Measurements from ENCODE around the gene TMLHE. TPM values are rescaled to one million over a fixed set of nuclear protein-coding genes. Genes with fewer than 3 reads are reported as not detected.
"Not testable (repeated sequence)": the region's sequence is repeated elsewhere in the genome, so short reads cannot be mapped to it uniquely, and the experiment has no call there.

The TMLHE gene
- total RNA-seq, 1 donor from 2014 or later: 19.6 TPM

- H3K36me3 ChIP-seq; H3K27ac ChIP-seq; H3K27me3 ChIP-seq; H3K4me1 ChIP-seq; intact Hi-C loops (cut with DNase I); DNase-seq (ENCODE audit: extremely low spot score in 2 of 2); H3K4me3 ChIP-seq; H3K9me3 ChIP-seq: not testable (repeated sequence)
Measured at GRCh38 chrX:155477136-155477535, 135.6 kb downstream of the TMLHE start.

- intact Hi-C loops (cut with DNase I); H3K27me3 ChIP-seq; H3K4me1 ChIP-seq; H3K9me3 ChIP-seq; H3K36me3 ChIP-seq; DNase-seq (ENCODE audit: extremely low spot score in 2 of 2); H3K4me3 ChIP-seq; H3K27ac ChIP-seq: not testable (repeated sequence)
Measured at GRCh38 chrX:155466269-155466938, 146.3 kb downstream of the TMLHE start.

GRCh38 chrX:155460501-155460900 lies 152.3 kb downstream of the TMLHE start:
- DNase-seq (ENCODE audit: extremely low spot score in 2 of 2); H3K4me3 ChIP-seq; H3K27ac ChIP-seq; intact Hi-C loops (cut with DNase I); H3K27me3 ChIP-seq; H3K36me3 ChIP-seq; H3K4me1 ChIP-seq; H3K9me3 ChIP-seq: not testable (repeated sequence)

- H3K27ac ChIP-seq; DNase-seq (ENCODE audit: extremely low spot score in 2 of 2); H3K36me3 ChIP-seq; H3K27me3 ChIP-seq; intact Hi-C loops (cut with DNase I); H3K4me3 ChIP-seq; H3K9me3 ChIP-seq; H3K4me1 ChIP-seq: not testable (repeated sequence)
Measured at GRCh38 chrX:155458471-155458870, 154.3 kb downstream of the TMLHE start, which contains the start of gene F8A3. F8A3 (minus strand) TSS chrX:155458620; CDS start chrX:155458600, 20 bp downstream.

- H3K4me1 ChIP-seq; H3K27ac ChIP-seq; DNase-seq (ENCODE audit: extremely low spot score in 2 of 2); H3K27me3 ChIP-seq; intact Hi-C loops (cut with DNase I); H3K9me3 ChIP-seq; H3K36me3 ChIP-seq; H3K4me3 ChIP-seq: not testable (repeated sequence)
Measured at GRCh38 chrX:155457761-155458447, 154.8 kb downstream of the TMLHE start.

- no peak for DNase-seq (ENCODE audit: extremely low spot score in 2 of 2)
- Histone ChIP-seq H3K9me3 (no peaks in the 10 kb centered on the region), H3K27me3 (no peaks in the 10 kb centered on the region), H3K27ac (no peak overlapping the region), H3K36me3 (no peaks in the 10 kb centered on the region), H3K4me3 (no peak overlapping the region), H3K4me1 (no peaks in the 10 kb centered on the region)
- TF ChIP-seq POLR2AphosphoS5 (IDR thresholded peaks at IDR 0.05; ENCODE audit: insufficient read depth in 1 of 2, low read depth in 1 of 2): no peak
- no peak for TF ChIP-seq CTCF (IDR thresholded peaks at IDR 0.05)
- no peak for TF ChIP-seq POLR2A (IDR thresholded peaks at IDR 0.05)
- intact Hi-C loops (cut with DNase I): no loop called here
Measured at GRCh38 chrX:155441097-155441496, 171.7 kb downstream of the TMLHE start.

Small RNAs within 50 kb of the gene (microRNA-seq; reads per million reads assigned to microRNA genes)
- not detected for gene MIR1184-3 (ENCODE audit: borderline number of aligned reads, borderline replicate concordance)

Small RNAs within 50 kb of the gene (small RNA-seq; reads per million reads assigned to genes)
- gene MIR1184-3: not detected

Other genes starting within 250 kb of the TMLHE start
- gene F8A2, start 230.9 kb downstream of the TMLHE start, total RNA-seq: not detected
- gene F8A3, start 154.3 kb downstream of the TMLHE start, total RNA-seq: 5.2 TPM
- 1.7 TPM for gene SPRY3, start 366 bp downstream of the TMLHE start, total RNA-seq

Data from vagina (tissue), 2 donors.